Measurements from ENCODE around the gene PANK4.

DNA sequence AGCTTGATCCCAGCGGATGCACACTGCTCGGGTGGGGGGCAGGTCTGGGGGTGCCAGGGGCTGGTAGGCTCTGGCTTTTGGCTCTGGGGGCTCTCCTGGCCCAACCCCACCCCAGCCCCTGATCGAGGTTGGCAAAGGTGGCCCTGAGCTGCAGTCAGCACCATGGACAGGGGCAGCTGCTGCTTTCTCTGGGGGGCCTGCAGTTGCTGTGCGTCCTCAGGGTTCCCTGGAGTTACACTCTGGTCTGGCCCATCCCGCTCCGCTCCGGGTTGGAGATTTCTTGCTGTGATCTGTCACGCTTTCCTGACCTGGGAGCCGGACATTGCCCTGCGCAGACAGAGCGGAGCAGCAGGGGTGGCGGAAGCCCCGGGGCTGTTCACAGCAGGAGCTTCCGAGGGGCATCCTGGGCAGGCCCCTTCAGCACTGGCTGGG, 58.3 kb downstream of the PANK4 start:
- TF ChIP-seq CTCF (IDR thresholded peaks at IDR 0.05) (no peak), POLR2A (IDR thresholded peaks at IDR 0.05) (no peak)
